Measurements from ENCODE around the gene LIN28A. TPM values are rescaled to one million over a fixed set of nuclear protein-coding genes. Genes with fewer than 3 reads are reported as not detected.

The LIN28A gene
- total and polyA plus RNA-seq, 10 of the 15 experiments (the other 5 are each of a cell fraction or from before 2014, with no cell fraction given): 0.13 to 0.59 (median 0.30) TPM; not detected in 7

GRCh38 chr1:26429721-26430120 is 19.1 kb downstream of the LIN28A start:
- FAIRE-seq: no peak
- H3K79me2 ChIP-seq (ENCODE audit: control insufficient read depth, insufficient read depth, low read length): peaks cover 14% of the 10 kb centered on the region
- BruUV-seq (replicated peaks): TSS peak; percentile 64
- no peak overlapping the region for H3K27ac ChIP-seq (ENCODE audit: control insufficient read depth, insufficient read depth)
- ChIA-PET CTCF (interaction anchor here (1.1 to 2.5 kb wide), 4 partner anchors 10 to 40 kb away, joined by 3 to 14 read pairs (median 4); no protein-coding TSS in a partner anchor), RAD21 (ENCODE audit: unreplicated experiment) (no interaction called here), SMC1A (ENCODE audit: uncharacterized antibody, unreplicated experiment) (no interaction called here), POLR2A (interaction anchor here (1.0 kb wide), 1 partner anchor 13 kb away, joined by 3 read pairs; no protein-coding TSS in a partner anchor)
- DNase-seq (ENCODE audit: low read depth, low spot score): no peak
- no peak overlapping the region for H2AFZ ChIP-seq (ENCODE audit: control insufficient read depth, low read depth, low read length)
- H4K20me1 ChIP-seq (ENCODE audit: control insufficient read depth, insufficient read depth): no peaks in the 10 kb centered on the region
- ATAC-seq: no peak
- TF ChIP-seq ZNF274 (IDR thresholded peaks at IDR 0.05; ENCODE audit: insufficient read depth, insufficient read length) (no peak), ESRRA (IDR thresholded peaks at IDR 0.05; ENCODE audit: low read length) (no peak), IRF4 (IDR thresholded peaks at IDR 0.05; ENCODE audit: low read depth, low read length) (no peak), CHD1 (IDR thresholded peaks at IDR 0.05; ENCODE audit: low read depth, low read length) (no peak), SPI1 (IDR thresholded peaks at IDR 0.05; ENCODE audit: borderline replicate concordance, insufficient read depth, low read depth, low read length) (no peak), NBN (IDR thresholded peaks at IDR 0.05) (no peak), MEF2B (IDR thresholded peaks at IDR 0.05; ENCODE audit: partially characterized antibody, poor library complexity, severe bottlenecking) (no peak), RELB (IDR thresholded peaks at IDR 0.05; ENCODE audit: low read depth) (no peak), STAT1 (conservative IDR thresholded peaks at IDR 0.05) (no peak), MTA3 (IDR thresholded peaks at IDR 0.05; ENCODE audit: borderline replicate concordance, low read length) (no peak), NKRF (conservative IDR thresholded peaks at IDR 0.05) (no peak), EGR1 (IDR thresholded peaks at IDR 0.05; ENCODE audit: borderline replicate concordance in 1 of 2, low read depth in 2 of 2, low read length in 2 of 2) (no peak), NFYA (IDR thresholded peaks at IDR 0.05; ENCODE audit: borderline replicate concordance, low read depth, low read length) (no peak), TCF7 (IDR thresholded peaks at IDR 0.05; ENCODE audit: borderline replicate concordance) (no peak), SUZ12 (IDR thresholded peaks at IDR 0.05; ENCODE audit: unreplicated experiment) (no peak), FOXK2 (IDR thresholded peaks at IDR 0.05) (no peak)
- in situ Hi-C loops (cut with MboI): no loop called here
- H3K4me2 ChIP-seq (ENCODE audit: control insufficient read depth, insufficient read depth): no peak overlapping the region
- H3K4me1 ChIP-seq (ENCODE audit: control insufficient read depth, insufficient read depth, low read length): peaks cover 9% of the 10 kb centered on the region
- no peak overlapping the region for H3K4me3 ChIP-seq
- H3K9ac ChIP-seq (ENCODE audit: control insufficient read depth, insufficient read depth, low read length): no peak overlapping the region
- intact Hi-C loops (cut with micrococcal nuclease; ENCODE audit: unreplicated experiment): no loop called here
- no peaks in the 10 kb centered on the region for H3K9me3 ChIP-seq (replicated peaks; ENCODE audit: control insufficient read depth, insufficient read depth, low read length)
- 70% methylated on average over 2 of the region's 2 CpGs for WGBS (ENCODE audit: insufficient coverage, insufficient replicate concordance, low lambda C conversion rate, missing lambda C conversion rate)
- no peaks in the 10 kb centered on the region for H3K27me3 ChIP-seq (replicated peaks in 1 of 2; ENCODE audit: control insufficient read depth in 2 of 2, insufficient read depth in 2 of 2, low read length in 1 of 2)
- H3K36me3 ChIP-seq (ENCODE audit: control insufficient read depth in 2 of 2, insufficient read depth in 2 of 2, low read length in 1 of 2): no peaks in the 10 kb centered on the region
